ENCODE results near the gene ZG16. TPM values are rescaled to one million over a fixed set of nuclear protein-coding genes. Genes with fewer than 3 reads are reported as not detected.
A peak's percentile ranks its signal among the peaks of the same experiment; 100 is the strongest.

ZG16 gene
- total RNA-seq, 4 donors from 2014 or later, result not detected

DNA sequence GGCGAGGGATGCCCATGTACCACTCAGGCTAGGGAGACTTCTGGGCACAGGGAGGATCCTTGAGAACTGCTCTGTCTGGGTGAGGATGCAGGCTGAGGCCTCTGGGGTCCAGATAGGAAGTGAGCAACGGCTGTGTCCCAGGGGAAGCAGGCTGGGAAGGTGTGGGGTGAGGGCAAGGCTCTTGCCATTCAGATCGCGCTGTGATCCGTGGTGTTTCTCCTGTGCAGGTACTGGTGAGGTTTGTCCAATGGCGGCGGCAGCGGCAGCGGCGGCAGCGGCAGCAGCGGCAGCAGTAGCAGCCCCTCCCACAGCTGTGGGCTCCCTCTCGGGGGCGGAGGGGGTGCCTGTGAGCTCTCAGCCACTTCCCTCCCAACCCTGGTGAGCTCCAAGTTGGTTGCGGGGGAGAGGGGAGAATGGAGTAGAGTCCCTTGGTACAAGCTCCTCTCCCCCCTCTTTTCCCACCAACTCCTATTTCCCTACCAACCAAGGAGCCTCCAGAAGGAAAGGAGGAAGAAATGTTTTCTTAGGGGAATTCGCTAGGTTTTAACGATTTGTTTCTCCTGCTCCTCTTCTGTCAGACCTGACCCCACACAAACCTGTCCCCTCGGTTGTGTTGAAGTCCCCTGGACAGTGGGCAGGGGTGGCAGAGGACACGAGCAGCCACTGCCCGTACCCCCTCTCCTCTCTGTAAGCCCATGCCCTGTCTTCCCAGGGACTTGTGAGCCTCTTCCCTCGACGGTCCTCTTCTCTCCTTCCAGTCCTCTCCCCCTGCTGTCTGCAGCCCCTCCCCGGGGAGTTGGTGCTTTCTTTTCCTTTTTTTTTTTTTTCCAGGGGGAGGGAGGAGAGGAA, 32.0 kb downstream of the ZG16 start:
- WGBS, 2 donors, result 49 to 50% methylated on average over 22 to 23 of the region's 23 CpGs
- no peak overlapping the region for H3K4me3 ChIP-seq
- no peak for DNase-seq (ENCODE audit: low spot score in 2 of 2)
- H3K27me3 ChIP-seq, result no peaks in the 10 kb centered on the region
- H3K36me3 ChIP-seq, result peaks cover 0 to 20% (median 8%) of the 10 kb centered on the region in 3 donors
- TF ChIP-seq EP300 (IDR thresholded peaks at IDR 0.05) (no peak), POLR2A (IDR thresholded peaks at IDR 0.05) (no peak)
- TF ChIP-seq, protein P1, sequence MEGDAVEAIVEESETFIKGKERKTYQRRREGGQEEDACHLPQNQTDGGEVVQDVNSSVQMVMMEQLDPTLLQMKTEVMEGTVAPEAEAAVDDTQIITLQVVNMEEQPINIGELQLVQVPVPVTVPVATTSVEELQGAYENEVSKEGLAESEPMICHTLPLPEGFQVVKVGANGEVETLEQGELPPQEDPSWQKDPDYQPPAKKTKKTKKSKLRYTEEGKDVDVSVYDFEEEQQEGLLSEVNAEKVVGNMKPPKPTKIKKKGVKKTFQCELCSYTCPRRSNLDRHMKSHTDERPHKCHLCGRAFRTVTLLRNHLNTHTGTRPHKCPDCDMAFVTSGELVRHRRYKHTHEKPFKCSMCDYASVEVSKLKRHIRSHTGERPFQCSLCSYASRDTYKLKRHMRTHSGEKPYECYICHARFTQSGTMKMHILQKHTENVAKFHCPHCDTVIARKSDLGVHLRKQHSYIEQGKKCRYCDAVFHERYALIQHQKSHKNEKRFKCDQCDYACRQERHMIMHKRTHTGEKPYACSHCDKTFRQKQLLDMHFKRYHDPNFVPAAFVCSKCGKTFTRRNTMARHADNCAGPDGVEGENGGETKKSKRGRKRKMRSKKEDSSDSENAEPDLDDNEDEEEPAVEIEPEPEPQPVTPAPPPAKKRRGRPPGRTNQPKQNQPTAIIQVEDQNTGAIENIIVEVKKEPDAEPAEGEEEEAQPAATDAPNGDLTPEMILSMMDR (IDR thresholded peaks at IDR 0.05), result no peak
- peaks cover 0 to 74% (median 66%) of the 10 kb centered on the region in 4 donors for H3K4me1 ChIP-seq
- peak overlapping the region; percentile 81 to 99 (median 94) for H3K27ac ChIP-seq
- H3K9me3 ChIP-seq, result no peaks in the 10 kb centered on the region

DNA sequence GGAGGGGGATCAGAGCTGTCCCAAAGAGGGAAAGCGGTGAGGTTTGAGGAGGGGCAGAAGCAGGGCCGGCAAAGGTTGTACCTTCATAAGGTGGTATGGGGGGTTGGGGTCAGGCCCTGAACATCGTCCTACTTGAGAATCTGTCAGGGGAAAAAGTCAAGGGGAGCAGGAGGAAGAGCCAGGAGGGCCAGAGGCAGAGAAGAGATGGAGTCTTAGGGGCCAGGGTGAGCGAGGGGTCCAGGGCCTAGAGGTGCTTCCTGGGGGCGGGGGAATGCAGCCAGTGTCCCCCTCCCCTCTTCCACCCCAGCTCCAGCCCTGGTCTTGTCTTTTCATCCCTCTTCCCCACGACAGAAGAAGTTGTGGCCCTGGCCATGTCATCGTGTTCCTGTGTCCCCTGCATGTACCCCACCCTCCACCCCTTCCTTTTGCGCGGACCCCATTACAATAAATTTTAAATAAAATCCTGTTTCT, 32.7 kb downstream of the ZG16 start:
- TF ChIP-seq POLR2A (IDR thresholded peaks at IDR 0.05) (no peak), EP300 (IDR thresholded peaks at IDR 0.05) (no peak)
- TF ChIP-seq, protein P1 (IDR thresholded peaks at IDR 0.05), result no peak
- H3K27me3 ChIP-seq, result no peaks in the 10 kb centered on the region
- no peak for DNase-seq (ENCODE audit: low spot score in 2 of 2)
- peak overlapping the region in 2 of 4 donors; percentile 57 to 70 for H3K4me3 ChIP-seq
- WGBS, 2 donors, result 22 to 29% methylated on average over 8 to 9 of the region's 9 CpGs
- no peaks in the 10 kb centered on the region for H3K9me3 ChIP-seq
- H3K27ac ChIP-seq, result peak overlapping the region; percentile 81 to 99 (median 94)
- peaks cover 0 to 20% (median 8%) of the 10 kb centered on the region in 3 donors for H3K36me3 ChIP-seq
- H3K4me1 ChIP-seq, result peaks cover 0 to 80% (median 70%) of the 10 kb centered on the region in 4 donors

DNA sequence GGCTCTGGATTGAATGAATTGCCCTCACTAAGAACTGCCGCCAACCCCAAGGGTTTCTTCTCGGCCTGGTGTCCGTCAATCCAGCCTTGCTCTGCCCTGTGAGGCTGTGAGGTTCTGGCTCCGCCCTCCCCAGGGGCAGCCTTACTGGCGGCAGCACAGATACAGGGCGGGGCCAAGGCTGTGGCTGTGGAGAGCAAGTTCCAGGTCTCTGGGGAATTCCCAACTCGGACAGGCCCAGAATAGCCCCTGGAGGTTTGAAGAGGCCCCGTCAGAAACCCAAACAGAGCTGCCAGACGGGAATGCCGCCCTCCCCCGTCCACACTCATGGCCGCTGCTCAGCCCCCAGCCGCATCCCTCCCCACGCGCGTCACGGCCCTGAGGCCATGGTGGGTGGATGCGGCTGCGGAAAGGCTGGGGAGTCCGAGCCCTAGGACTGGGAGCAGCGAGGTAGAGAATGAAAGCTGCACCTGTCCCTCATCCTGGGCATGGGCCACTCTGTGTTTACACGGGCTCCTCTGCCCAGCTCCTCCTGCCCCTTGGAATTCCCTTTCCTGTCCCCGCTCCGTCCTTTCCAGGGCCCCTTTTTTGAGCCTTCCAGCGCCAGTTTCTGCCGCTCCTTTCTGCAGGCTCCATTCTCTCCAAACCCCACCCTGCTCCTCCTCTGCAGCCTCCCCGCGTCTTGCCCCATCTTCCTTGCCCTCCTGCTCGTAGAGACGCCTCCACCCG, 33.3 kb downstream of the ZG16 start:
- TF ChIP-seq, protein P1 (IDR thresholded peaks at IDR 0.05), result peak in 2 of 5 experiments; percentile 10 to 32
- TF ChIP-seq EP300 (IDR thresholded peaks at IDR 0.05), result peak; percentile 59 to 85
- peak in 1 of 2 donors; percentile 75 for TF ChIP-seq POLR2A (IDR thresholded peaks at IDR 0.05)
- DNase-seq (ENCODE audit: low spot score in 2 of 2), result peak; percentile 90 to 94
- Histone ChIP-seq H3K4me3 (peak overlapping the region; percentile 35 to 70 (median 56)), H3K9me3 (no peaks in the 10 kb centered on the region), H3K4me1 (peaks cover 0 to 80% (median 70%) of the 10 kb centered on the region in 4 donors), H3K27me3 (no peaks in the 10 kb centered on the region), H3K27ac (peak overlapping the region; percentile 81 to 99 (median 94)), H3K36me3 (peaks cover 0 to 20% (median 8%) of the 10 kb centered on the region in 3 donors)
- WGBS, 2 donors, result 0% methylated on average over 26 to 31 of the region's 31 CpGs

DNA sequence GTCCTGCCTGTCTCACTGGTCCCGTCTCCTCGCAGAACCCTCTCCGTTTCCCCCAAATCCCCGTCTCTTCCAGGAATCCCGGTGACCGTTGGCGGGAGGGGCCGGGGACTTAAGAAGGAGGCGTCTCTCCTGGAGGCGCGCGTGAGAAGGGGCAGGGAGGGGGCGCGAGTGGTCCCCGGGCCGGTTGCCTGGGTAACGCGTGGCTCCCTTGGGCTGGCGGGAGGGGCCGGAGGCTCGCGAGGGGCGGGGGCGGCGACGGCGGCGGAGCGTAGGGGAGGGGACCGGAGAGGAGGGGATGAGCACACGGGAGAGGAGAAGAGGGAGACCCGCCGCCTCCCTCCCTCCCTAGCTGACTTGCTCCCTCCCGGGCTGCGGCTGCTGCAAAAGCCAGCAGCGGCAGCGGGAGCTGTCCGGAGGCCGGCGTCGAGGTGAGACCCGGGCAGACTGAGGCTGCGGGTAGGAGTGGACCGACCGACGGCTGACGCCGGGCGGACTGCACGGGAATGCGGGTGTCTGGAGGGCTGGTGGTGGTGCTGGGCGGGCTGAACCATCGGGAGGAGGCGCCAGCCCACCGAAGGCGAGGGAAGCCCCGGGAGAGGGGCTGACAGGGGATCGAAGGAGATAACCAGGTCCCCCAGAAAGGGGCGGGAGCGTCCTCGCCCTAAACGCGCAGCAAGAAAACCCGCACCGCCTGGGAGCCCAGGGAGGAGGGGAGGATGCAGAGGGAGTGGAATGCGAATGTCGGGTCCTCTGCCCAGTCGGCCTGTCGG, 34.0 kb downstream of the ZG16 start, which contains the start of gene PRRT2:
Gene PRRT2 (plus strand): TSS at position 298 of the 770 bp plus-strand sequence. CDS start 862 bp downstream, outside the sequence.
- Histone ChIP-seq H3K36me3 (peaks cover 0 to 20% (median 8%) of the 10 kb centered on the region in 3 donors), H3K4me1 (peaks cover 0 to 84% (median 73%) of the 10 kb centered on the region in 4 donors), H3K9me3 (no peaks in the 10 kb centered on the region), H3K4me3 (peak within 1 kb of the TSS; percentile 35 to 70 (median 56)), H3K27me3 (no peaks in the 10 kb centered on the region), H3K27ac (peak within 1 kb of the TSS; percentile 81 to 99 (median 94))
- TF ChIP-seq, protein P1 (IDR thresholded peaks at IDR 0.05), result no peak
- peak in 1 of 2 donors; percentile 7 for TF ChIP-seq EP300 (IDR thresholded peaks at IDR 0.05)
- peak; percentile 35 to 49 for DNase-seq (ENCODE audit: low spot score in 2 of 2)
- WGBS, 2 donors, result 4 to 7% methylated on average over 31 to 52 of the region's 69 CpGs
